ENCODE data around the gene NGF.
A peak's percentile ranks its signal among the peaks of the same experiment; 100 is the strongest.

The NGF gene

GRCh38 chr1:115320377-115320776, 17.7 kb downstream of the NGF start:
- no peak overlapping the region for H3K4me3 ChIP-seq (ENCODE audit: control insufficient read depth, low read depth, low read length)
- peak; percentile 56 for DNase-seq (ENCODE audit: low read depth)
- TF ChIP-seq CTCF (conservative IDR thresholded peaks at IDR 0.05; ENCODE audit: control insufficient read depth, insufficient read depth, low read depth, low read length), result no peak

GRCh38 chr1:115319706-115320105, 18.3 kb downstream of the NGF start:
- H3K4me3 ChIP-seq (ENCODE audit: control insufficient read depth, low read depth, low read length), result no peak overlapping the region
- no peak for DNase-seq (ENCODE audit: low read depth)
- no peak for TF ChIP-seq CTCF (conservative IDR thresholded peaks at IDR 0.05; ENCODE audit: control insufficient read depth, insufficient read depth, low read depth, low read length)

- DNase-seq (ENCODE audit: low read depth), result no peak
- TF ChIP-seq CTCF (conservative IDR thresholded peaks at IDR 0.05; ENCODE audit: control insufficient read depth, insufficient read depth, low read depth, low read length), result no peak
- H3K4me3 ChIP-seq (ENCODE audit: control insufficient read depth, low read depth, low read length), result no peak overlapping the region
Observed at GRCh38 chr1:115317101-115318012, 20.7 kb downstream of the NGF start.

- H3K4me3 ChIP-seq (ENCODE audit: control insufficient read depth, low read depth, low read length), result no peak overlapping the region
- peak; percentile 52 for DNase-seq (ENCODE audit: low read depth)
- no peak for TF ChIP-seq CTCF (conservative IDR thresholded peaks at IDR 0.05; ENCODE audit: control insufficient read depth, insufficient read depth, low read depth, low read length)
Observed at GRCh38 chr1:115314765-115315164, 23.3 kb downstream of the NGF start.

- no peak for TF ChIP-seq CTCF (conservative IDR thresholded peaks at IDR 0.05; ENCODE audit: control insufficient read depth, insufficient read depth, low read depth, low read length)
- no peak for DNase-seq (ENCODE audit: low read depth)
- no peak overlapping the region for H3K4me3 ChIP-seq (ENCODE audit: control insufficient read depth, low read depth, low read length)
Observed at GRCh38 chr1:115314092-115314491, 24.0 kb downstream of the NGF start.

GRCh38 chr1:115313182-115313581, 24.9 kb downstream of the NGF start:
- H3K4me3 ChIP-seq (ENCODE audit: control insufficient read depth, low read depth, low read length), result no peak overlapping the region
- TF ChIP-seq CTCF (conservative IDR thresholded peaks at IDR 0.05; ENCODE audit: control insufficient read depth, insufficient read depth, low read depth, low read length), result no peak
- no peak for DNase-seq (ENCODE audit: low read depth)
